Ovary (tissue), 3 donors: Measurements from ENCODE around the gene TEX50.

ENCODE experiments used
- CTCF ChIP-seq, 3 donors: fragments of 450-650 bp in 2 of 3; fragments of 200-600 bp in 1 of 3; IDR thresholded peaks; one replicate each; pipeline versions ENCODE4 v1.5.1 to v1.8.0; 2016 to 2022; ENCODE audit warnings: antibody characterized with exemption in 3 of 3, mild to moderate bottlenecking in 1 of 3
- EP300 ChIP-seq: sonication (generic); formaldehyde crosslinking; IDR thresholded peaks from one replicate; pipeline ENCODE4 v1.6.1; 2017; ENCODE audit warnings: antibody characterized with exemption
- POLR2A ChIP-seq: fragments of 450-650 bp; IDR thresholded peaks from one replicate; pipeline ENCODE4 v1.6.1; 2017; ENCODE audit warnings: antibody characterized with exemption, mild to moderate bottlenecking, moderate library complexity
- donor health status: DM: no; HTN: no; CAD: no.

- TF ChIP-seq CTCF (IDR thresholded peaks at IDR 0.05) (no peak), POLR2A (no peak), EP300 (no peak)
These were observed 47.0 kb downstream of the TEX50 start for GRCh38 chr1:173682184-173682583.
